ENCODE results near the gene MAPKBP1. TPM values are rescaled to one million over a fixed set of nuclear protein-coding genes. Genes with fewer than 3 reads are reported as not detected.
"Not testable (repeated sequence)": the region's sequence is repeated elsewhere in the genome, so short reads cannot be mapped to it uniquely, and the experiment has no call there.

MAPKBP1 gene, protein sequence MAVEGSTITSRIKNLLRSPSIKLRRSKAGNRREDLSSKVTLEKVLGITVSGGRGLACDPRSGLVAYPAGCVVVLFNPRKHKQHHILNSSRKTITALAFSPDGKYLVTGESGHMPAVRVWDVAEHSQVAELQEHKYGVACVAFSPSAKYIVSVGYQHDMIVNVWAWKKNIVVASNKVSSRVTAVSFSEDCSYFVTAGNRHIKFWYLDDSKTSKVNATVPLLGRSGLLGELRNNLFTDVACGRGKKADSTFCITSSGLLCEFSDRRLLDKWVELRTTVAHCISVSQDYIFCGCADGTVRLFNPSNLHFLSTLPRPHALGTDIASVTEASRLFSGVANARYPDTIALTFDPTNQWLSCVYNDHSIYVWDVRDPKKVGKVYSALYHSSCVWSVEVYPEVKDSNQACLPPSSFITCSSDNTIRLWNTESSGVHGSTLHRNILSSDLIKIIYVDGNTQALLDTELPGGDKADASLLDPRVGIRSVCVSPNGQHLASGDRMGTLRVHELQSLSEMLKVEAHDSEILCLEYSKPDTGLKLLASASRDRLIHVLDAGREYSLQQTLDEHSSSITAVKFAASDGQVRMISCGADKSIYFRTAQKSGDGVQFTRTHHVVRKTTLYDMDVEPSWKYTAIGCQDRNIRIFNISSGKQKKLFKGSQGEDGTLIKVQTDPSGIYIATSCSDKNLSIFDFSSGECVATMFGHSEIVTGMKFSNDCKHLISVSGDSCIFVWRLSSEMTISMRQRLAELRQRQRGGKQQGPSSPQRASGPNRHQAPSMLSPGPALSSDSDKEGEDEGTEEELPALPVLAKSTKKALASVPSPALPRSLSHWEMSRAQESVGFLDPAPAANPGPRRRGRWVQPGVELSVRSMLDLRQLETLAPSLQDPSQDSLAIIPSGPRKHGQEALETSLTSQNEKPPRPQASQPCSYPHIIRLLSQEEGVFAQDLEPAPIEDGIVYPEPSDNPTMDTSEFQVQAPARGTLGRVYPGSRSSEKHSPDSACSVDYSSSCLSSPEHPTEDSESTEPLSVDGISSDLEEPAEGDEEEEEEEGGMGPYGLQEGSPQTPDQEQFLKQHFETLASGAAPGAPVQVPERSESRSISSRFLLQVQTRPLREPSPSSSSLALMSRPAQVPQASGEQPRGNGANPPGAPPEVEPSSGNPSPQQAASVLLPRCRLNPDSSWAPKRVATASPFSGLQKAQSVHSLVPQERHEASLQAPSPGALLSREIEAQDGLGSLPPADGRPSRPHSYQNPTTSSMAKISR (N-terminal part only)
- 10 to 100 TPM; 35.8 to 37.0 TPM for total RNA-seq

DNA sequence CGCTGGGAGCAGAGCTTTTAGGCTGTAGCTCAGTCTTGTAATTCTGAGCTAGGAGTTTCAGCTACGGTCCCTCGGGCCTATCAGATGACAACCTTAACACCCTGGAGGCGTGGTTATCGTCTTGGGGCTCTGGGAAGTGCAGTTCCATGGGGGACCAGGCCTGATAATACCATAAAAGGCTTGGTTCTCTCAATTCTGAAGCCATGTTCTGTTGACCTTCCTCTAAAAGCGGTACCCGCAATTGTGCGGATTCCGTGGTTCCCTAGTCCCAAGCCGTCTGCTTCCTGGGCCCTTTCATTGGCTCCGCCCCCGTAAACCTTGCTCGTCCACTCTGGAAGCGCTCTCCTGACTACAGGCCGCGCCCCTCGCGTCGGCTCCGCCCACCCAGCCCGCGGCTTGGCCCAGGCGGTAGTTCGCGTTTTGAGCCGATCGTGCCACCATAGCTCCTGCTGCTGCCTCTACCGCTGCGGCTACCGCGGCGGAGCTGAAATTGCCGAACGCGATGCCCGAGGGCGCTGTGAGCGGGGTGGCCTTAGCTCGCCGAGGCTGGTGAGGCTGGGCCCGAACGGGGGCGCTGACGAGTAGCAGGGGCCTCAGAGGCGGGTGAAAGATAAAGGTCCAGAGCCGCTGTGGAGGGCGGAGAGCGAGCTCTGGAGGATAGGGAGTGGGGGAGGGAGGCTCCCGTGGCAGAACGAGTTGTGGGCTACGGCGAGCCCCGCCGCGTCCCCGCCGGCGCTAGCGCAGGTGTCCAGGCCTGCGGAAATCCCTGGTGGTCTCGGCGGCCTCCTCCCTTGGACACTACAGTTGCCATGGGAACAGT is at the start of gene MAPKBP1:
TSS of gene MAPKBP1 (plus strand) at position 423 of the 820 bp plus-strand sequence. CDS start 792 bp downstream, outside the sequence.
- TF ChIP-seq, protein P1, sequence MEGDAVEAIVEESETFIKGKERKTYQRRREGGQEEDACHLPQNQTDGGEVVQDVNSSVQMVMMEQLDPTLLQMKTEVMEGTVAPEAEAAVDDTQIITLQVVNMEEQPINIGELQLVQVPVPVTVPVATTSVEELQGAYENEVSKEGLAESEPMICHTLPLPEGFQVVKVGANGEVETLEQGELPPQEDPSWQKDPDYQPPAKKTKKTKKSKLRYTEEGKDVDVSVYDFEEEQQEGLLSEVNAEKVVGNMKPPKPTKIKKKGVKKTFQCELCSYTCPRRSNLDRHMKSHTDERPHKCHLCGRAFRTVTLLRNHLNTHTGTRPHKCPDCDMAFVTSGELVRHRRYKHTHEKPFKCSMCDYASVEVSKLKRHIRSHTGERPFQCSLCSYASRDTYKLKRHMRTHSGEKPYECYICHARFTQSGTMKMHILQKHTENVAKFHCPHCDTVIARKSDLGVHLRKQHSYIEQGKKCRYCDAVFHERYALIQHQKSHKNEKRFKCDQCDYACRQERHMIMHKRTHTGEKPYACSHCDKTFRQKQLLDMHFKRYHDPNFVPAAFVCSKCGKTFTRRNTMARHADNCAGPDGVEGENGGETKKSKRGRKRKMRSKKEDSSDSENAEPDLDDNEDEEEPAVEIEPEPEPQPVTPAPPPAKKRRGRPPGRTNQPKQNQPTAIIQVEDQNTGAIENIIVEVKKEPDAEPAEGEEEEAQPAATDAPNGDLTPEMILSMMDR (IDR thresholded peaks at IDR 0.05): peak; percentile 59
- Histone ChIP-seq H3K27me3 (replicated peaks; ENCODE audit: insufficient read depth) (no peaks in the 10 kb centered on the region), H3K27ac (peak within 1 kb of the TSS; percentile 81 to 85), H3K9me3 (no peaks in the 10 kb centered on the region), H3K4me3 (peak within 1 kb of the TSS; percentile 89), H3K36me3 (no peaks in the 10 kb centered on the region), H3K4me1 (ENCODE audit: control insufficient read depth in 1 of 2, low read depth in 2 of 2) (peaks cover 28 to 49% of the 10 kb centered on the region in 2 donors)
- ATAC-seq (ENCODE audit: insufficient number of reproducible peaks, low FRiP score, low read depth) (peak; percentile 96), DNase-seq (ENCODE audit: low spot score) (peak; percentile 88)

DNA sequence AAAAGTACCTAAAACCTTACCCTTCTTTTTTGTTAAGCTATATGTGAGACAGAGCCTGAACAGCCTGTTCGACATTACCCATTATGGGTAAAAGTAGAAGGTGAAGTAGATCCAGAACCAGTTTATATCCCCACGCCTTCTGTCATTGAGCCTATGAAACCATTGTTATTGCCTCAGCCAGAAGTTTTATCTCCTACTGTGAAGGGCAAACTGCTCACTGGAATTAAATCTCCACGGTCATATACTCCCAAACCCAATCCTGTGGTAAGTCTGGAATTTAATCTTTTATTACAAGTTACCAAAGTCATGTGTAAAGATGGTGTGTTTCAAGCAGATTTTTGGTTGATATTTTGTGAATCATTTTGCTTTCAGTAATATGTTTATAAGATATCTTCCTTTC is 47.1 kb upstream of the MAPKBP1 start:
- Histone ChIP-seq H3K4me3 (no peak overlapping the region), H3K27me3 (replicated peaks; ENCODE audit: insufficient read depth) (no peaks in the 10 kb centered on the region), H3K9me3 (no peaks in the 10 kb centered on the region), H3K27ac (no peak overlapping the region), H3K36me3 (peaks cover 5% of the 10 kb centered on the region), H3K4me1 (ENCODE audit: control insufficient read depth in 1 of 2, low read depth in 2 of 2) (no peaks in the 10 kb centered on the region)
- ATAC-seq (ENCODE audit: insufficient number of reproducible peaks, low FRiP score, low read depth) (no peak), DNase-seq (ENCODE audit: low spot score) (no peak)
- TF ChIP-seq, protein P1 (IDR thresholded peaks at IDR 0.05): no peak

DNA sequence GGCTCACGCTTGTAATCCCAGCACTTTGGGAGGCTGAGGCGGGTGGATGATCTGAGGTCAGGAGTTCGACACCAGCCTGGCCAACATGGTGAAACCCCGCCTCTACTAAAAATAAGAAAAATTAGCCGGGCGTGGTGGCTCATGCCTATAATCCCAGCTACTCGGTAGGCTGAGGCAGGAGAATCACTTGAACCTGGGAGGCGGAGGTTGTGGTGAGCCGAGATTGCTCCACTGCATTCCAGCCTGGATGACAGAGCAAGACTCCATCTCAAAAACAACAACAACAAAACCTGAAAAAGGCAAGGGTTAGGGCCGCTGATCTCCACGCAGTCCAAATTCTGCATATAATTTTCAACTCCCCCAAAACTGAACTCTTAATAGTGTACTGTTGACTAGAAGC is 46.2 kb upstream of the MAPKBP1 start:
- not testable (repeated sequence) for H3K4me3 ChIP-seq; H3K9me3 ChIP-seq; H3K27me3 ChIP-seq (replicated peaks; ENCODE audit: insufficient read depth); H3K27ac ChIP-seq; H3K4me1 ChIP-seq (ENCODE audit: control insufficient read depth in 1 of 2, low read depth in 2 of 2); ATAC-seq (ENCODE audit: insufficient number of reproducible peaks, low FRiP score, low read depth); H3K36me3 ChIP-seq; DNase-seq (ENCODE audit: low spot score)

DNA sequence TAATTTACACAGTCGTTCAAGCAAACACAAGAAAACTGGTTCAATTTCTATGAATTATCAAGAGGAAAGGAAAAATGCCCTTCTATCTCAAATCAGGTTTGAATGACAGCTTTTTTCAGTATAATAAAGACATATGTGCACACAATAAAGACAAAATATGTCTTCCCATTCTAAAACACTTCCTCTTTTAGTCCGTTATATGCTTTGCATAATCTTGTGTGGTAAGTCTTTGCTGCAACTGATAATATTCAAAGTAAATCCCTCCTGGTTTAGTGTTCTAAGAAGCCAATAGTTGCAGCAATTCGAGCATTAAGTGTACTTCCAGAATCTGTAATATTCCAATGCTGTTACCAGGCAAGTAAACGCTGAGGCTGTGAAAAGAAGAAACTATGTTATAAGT is 43.7 kb upstream of the MAPKBP1 start:
- peaks cover 12% of the 10 kb centered on the region for H3K36me3 ChIP-seq
- no peak overlapping the region for H3K27ac ChIP-seq
- H3K27me3 ChIP-seq (replicated peaks; ENCODE audit: insufficient read depth): no peaks in the 10 kb centered on the region
- DNase-seq (ENCODE audit: low spot score): no peak
- ATAC-seq (ENCODE audit: insufficient number of reproducible peaks, low FRiP score, low read depth): no peak
- H3K4me3 ChIP-seq: no peak overlapping the region
- TF ChIP-seq, protein P1 (IDR thresholded peaks at IDR 0.05): no peak
- H3K9me3 ChIP-seq: no peaks in the 10 kb centered on the region
- H3K4me1 ChIP-seq (ENCODE audit: control insufficient read depth in 1 of 2, low read depth in 2 of 2): no peaks in the 10 kb centered on the region

DNA sequence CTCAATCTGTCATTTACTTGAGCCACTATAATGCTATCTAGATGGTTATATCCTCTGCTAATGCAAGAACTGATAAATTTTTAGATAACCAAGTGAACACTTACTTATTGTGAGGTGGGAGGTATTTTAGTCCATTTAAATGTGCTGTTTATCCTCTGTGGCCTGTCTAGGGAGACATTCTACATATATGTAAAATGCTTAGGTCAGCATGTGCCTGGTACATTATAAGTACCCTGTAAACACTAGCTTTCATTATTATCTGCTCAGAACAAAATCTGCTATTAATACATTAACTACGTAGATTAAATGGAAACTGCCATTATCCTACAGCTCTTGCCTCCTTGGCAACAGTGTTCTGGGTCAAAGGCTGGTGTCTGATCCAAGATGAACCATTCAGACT is 41.8 kb upstream of the MAPKBP1 start:
- H3K4me1 ChIP-seq (ENCODE audit: control insufficient read depth in 1 of 2, low read depth in 2 of 2): no peaks in the 10 kb centered on the region
- DNase-seq (ENCODE audit: low spot score): no peak
- TF ChIP-seq, protein P1 (IDR thresholded peaks at IDR 0.05): no peak
- peaks cover 21% of the 10 kb centered on the region for H3K36me3 ChIP-seq
- no peak overlapping the region for H3K4me3 ChIP-seq
- no peak overlapping the region for H3K27ac ChIP-seq
- no peak for ATAC-seq (ENCODE audit: insufficient number of reproducible peaks, low FRiP score, low read depth)
- no peaks in the 10 kb centered on the region for H3K27me3 ChIP-seq (replicated peaks; ENCODE audit: insufficient read depth)
- H3K9me3 ChIP-seq: no peaks in the 10 kb centered on the region

Data from thoracic aorta (tissue), 2 donors.